BLaER1 (cell line): ENCODE data around the gene SMARCA2.

Source experiments
- H3K27ac ChIP-seq: shearing (Covaris generic); formaldehyde crosslinking; 2 replicates; pipeline ENCODE4 v1.8.1; 2022
- H3K27me3 ChIP-seq: shearing (Covaris generic); formaldehyde crosslinking; 2 replicates; pipeline ENCODE4 v1.8.1; 2022
- H3K36me3 ChIP-seq: shearing (Covaris generic); formaldehyde crosslinking; 2 replicates; pipeline ENCODE4 v1.8.1; 2022
- H3K4me1 ChIP-seq: shearing (Covaris generic); formaldehyde crosslinking; 2 replicates; pipeline ENCODE4 v1.8.1; 2022
- H3K4me2 ChIP-seq: shearing (Covaris generic); formaldehyde crosslinking; 2 replicates; pipeline ENCODE4 v1.8.1; 2022
- H3K4me3 ChIP-seq: shearing (Covaris generic); formaldehyde crosslinking; 2 replicates; pipeline ENCODE4 v1.8.1; 2022
- H3K9ac ChIP-seq: shearing (Covaris generic); formaldehyde crosslinking; 2 replicates; pipeline ENCODE4 v1.8.1; 2022
- H3K9me3 ChIP-seq: shearing (Covaris generic); formaldehyde crosslinking; 2 replicates; pipeline ENCODE4 v1.8.1; 2022
- H4K20me1 ChIP-seq: shearing (Covaris generic); formaldehyde crosslinking; 2 replicates; pipeline ENCODE4 v1.8.1; 2022
- Cebpa-rat ChIP-seq: shearing (Covaris generic); IDR thresholded peaks from 2 replicates; pipeline ENCODE4 v1.8.1; 2022

Gene SMARCA2

DNA sequence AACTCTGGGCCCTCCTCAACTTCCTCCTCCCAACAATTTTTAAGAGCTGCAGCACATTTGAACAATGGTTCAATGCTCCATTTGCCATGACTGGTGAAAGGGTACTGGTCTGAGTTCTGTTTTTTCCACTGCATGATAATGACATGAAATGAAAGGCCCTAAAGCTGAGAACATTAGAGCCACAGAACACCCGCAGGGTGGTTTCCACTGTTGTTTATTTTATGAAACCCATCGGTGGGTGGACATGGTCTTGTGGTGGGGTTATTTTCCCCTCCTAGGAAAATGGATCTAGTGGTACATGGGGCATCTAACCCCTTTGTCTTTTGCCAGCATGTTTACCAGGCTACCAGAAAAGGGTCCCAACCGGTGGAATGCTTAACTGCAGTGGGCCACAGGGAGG is 71.8 kb downstream of the SMARCA2 start:
- Histone ChIP-seq H4K20me1 (no peaks in the 10 kb centered on the region), H3K36me3 (peaks cover 89% of the 10 kb centered on the region), H3K27ac (no peak overlapping the region), H3K4me3 (no peak overlapping the region), H3K4me2 (no peak overlapping the region), H3K9ac (no peak overlapping the region), H3K27me3 (no peaks in the 10 kb centered on the region), H3K4me1 (peaks cover 21% of the 10 kb centered on the region), H3K9me3 (no peaks in the 10 kb centered on the region; the same call in 1 of the 2 replicates)
- no peak for TF ChIP-seq Cebpa-rat

DNA sequence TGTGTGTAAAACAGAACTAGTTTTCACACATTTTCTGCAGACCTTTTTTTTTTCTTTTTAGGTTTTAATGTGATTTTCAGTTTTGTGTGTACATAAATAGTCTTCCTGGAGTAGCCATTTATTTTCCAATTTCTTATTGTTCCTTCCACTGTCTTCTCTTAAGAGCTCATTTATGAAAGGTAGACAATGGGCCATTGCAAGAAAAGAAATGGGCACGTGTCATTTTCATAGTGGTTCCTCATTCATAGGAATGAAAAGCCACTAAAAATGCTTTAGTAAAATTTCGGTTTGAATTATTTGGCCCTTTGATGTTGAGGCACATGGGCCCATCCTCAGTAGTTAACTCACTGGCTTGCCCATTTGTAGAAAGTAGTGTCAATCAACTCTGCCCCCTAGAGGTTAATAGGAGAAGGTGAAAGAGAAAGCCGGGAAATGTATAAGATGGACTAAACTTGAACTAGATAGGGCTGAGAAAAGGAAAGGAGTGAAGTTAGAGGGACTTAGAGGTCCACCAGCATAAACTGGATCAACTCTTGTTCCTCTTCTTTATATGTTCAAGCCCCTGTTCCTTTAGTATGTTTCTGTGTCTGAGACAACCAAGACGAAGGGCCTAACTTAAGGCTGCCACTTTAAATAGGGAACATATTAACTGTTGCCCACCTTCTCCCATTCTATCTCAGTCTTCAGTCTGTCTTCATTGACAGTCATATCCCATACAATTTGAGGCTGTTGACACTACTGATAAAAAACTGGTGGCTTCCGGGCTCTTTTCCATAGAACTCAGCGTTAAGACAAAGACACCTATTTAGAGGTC is 72.6 kb downstream of the SMARCA2 start:
- Histone ChIP-seq H3K4me1 (peaks cover 21% of the 10 kb centered on the region), H3K27ac (no peak overlapping the region), H3K4me2 (no peak overlapping the region), H3K27me3 (no peaks in the 10 kb centered on the region), H3K36me3 (peaks cover 89% of the 10 kb centered on the region), H4K20me1 (no peaks in the 10 kb centered on the region), H3K9me3 (no peaks in the 10 kb centered on the region; the same call in 1 of the 2 replicates), H3K9ac (no peak overlapping the region), H3K4me3 (no peak overlapping the region)
- no peak for TF ChIP-seq Cebpa-rat

DNA sequence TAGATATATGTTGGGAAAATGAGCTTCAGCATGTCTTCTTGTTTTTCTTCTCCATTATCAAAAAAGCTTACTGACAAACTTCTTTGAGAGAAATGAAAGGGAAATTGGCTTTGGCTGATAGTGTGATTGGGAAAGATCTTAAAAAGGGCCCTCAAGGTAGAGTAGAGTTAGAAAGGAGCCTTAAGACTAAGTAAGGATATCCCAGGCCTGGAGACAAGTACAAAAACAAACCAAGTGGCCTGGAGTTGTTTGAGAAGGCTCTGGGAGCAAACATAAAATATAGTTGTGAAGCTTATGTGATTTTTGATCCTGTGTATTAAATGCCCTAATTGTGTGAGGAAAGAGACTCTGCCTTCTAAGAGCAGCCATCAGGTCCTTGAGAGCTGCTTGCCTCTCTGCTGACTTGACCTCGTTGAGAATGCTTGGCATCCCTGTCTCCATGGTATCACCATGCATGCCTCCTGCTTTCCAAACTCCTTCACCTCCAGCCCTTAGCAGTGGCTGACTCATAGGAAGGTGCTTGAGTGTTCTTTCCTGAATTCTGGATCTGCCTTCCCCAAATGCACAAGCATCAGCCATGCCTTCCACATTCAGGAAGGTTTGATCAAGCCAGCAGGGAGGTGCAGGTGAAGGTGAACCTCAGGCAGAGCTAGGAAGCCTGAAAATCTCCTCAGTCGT is 78.9 kb downstream of the SMARCA2 start:
- Histone ChIP-seq H3K27ac (no peak overlapping the region), H3K36me3 (peaks cover 93% of the 10 kb centered on the region), H3K4me1 (peaks cover 5% of the 10 kb centered on the region), H3K9ac (no peak overlapping the region), H3K9me3 (peaks cover 19% of the 10 kb centered on the region), H3K27me3 (no peaks in the 10 kb centered on the region), H4K20me1 (no peaks in the 10 kb centered on the region), H3K4me2 (no peak overlapping the region), H3K4me3 (no peak overlapping the region)
- TF ChIP-seq Cebpa-rat: no peak

DNA sequence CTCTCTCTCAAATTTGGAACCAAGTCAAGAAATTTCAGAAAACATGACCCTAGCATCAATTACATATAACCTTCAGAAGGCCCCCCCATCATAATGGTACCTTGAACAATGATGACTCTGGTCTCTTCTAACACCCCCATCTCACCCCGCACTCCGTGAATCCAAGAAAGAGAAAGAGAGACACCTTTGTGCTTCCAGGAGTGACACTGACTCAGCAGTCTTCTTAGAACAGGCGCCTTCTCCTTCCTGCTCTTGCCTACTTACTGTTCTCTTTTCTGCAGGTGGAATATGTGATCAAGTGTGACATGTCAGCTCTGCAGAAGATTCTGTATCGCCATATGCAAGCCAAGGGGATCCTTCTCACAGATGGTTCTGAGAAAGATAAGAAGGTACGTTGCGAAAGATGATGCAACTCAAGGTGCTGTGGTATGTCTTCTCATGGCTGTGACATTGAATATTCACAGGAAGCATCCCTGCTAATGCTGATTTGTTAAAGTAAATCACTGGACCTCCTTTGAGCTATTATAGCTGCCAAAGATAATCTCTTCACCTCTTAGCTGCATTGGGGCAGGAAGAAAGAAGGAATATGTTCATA is 81.3 kb downstream of the SMARCA2 start:
- TF ChIP-seq Cebpa-rat: no peak
- Histone ChIP-seq H3K27me3 (no peaks in the 10 kb centered on the region), H3K9me3 (peaks cover 40% of the 10 kb centered on the region), H3K27ac (no peak overlapping the region), H3K4me2 (no peak overlapping the region), H3K9ac (no peak overlapping the region), H4K20me1 (no peaks in the 10 kb centered on the region), H3K36me3 (peaks cover 95% of the 10 kb centered on the region), H3K4me3 (no peak overlapping the region), H3K4me1 (no peaks in the 10 kb centered on the region)

DNA sequence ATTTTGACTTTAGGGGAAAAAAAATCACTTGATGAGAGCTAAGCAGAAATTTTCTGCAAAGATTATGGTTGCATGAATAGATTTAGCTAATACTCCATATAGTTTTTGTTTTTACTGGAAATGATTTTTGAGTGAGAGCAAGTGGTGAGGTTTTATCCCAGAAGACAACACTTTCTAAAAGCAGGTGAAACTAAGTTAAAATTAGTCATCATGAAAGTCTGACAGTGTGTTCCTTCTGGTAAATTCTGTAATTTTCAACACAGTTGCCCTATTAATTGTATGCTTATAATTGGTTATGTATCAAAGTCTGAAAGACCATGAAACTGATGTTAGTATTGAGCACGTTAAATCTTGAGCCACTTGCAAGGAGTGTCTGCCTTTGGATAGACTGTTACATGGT is 91.5 kb downstream of the SMARCA2 start:
- no peaks in the 10 kb centered on the region for H3K9me3 ChIP-seq
- H3K27ac ChIP-seq: no peak overlapping the region
- H3K4me2 ChIP-seq: no peak overlapping the region
- no peak overlapping the region for H3K4me3 ChIP-seq
- H4K20me1 ChIP-seq: no peaks in the 10 kb centered on the region
- peaks cover 84% of the 10 kb centered on the region for H3K36me3 ChIP-seq
- H3K27me3 ChIP-seq: no peaks in the 10 kb centered on the region
- H3K4me1 ChIP-seq: no peaks in the 10 kb centered on the region
- no peak for TF ChIP-seq Cebpa-rat
- no peak overlapping the region for H3K9ac ChIP-seq

DNA sequence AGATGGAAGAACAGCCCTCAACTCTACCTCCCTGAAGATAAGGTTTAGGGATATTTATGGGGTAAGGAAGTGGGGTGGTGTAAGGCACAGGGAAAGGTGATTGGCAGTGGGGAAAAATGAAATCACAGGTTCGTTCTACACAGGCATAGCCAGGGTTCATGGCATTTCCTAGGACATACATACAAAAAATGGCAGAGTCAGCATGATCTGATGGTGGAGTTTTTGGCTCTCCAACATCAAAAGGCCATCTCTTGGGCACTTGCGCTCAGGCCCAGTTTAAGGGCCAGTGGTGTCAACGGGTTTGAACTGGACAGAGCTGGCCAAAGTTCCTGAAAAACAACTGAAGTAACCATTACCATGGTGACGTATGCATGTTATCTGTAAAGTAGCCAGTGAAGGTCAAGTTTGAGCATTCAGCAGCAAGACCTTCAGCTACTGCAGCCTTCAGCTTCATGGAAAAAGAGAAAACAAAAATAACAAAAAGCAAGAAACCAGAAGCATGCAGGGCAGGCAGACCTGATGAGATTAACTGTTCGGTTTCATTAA is 92.8 kb downstream of the SMARCA2 start:
- no peaks in the 10 kb centered on the region for H3K27me3 ChIP-seq
- no peak overlapping the region for H3K27ac ChIP-seq
- H4K20me1 ChIP-seq: no peaks in the 10 kb centered on the region
- no peak overlapping the region for H3K4me2 ChIP-seq
- H3K4me1 ChIP-seq: no peaks in the 10 kb centered on the region
- H3K9me3 ChIP-seq: no peaks in the 10 kb centered on the region
- no peak overlapping the region for H3K4me3 ChIP-seq
- no peak overlapping the region for H3K9ac ChIP-seq
- peaks cover 84% of the 10 kb centered on the region for H3K36me3 ChIP-seq
- no peak for TF ChIP-seq Cebpa-rat

DNA sequence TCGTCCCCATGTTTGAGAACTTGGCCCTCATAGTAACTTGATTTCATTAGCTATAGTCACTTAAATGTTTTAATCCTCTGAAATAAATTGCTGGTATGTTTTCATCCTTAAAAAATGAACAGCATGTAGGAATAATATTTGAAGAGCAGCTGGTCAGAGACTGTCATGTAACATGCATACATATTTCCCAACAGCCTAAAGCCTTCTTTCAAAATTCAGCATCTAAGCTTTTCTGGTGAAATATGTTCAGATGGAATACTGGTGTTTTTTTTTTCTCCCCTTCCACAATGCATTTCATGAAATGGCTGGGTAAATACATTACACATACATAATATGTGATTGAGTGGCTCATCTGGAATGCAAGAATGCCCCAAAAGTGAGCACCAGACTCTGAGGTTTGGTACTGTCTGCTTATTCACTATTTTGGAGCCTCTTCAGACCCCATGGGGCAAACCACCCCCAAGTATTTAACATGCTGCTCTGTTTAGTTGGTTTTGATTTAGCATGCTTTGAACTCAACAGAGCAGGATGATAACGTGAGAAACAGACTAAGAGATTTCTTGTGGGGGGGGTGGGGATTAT is 94.0 kb downstream of the SMARCA2 start:
- H4K20me1 ChIP-seq: no peaks in the 10 kb centered on the region
- H3K9ac ChIP-seq: no peak overlapping the region
- peaks cover 87% of the 10 kb centered on the region for H3K36me3 ChIP-seq
- no peaks in the 10 kb centered on the region for H3K4me1 ChIP-seq
- TF ChIP-seq Cebpa-rat: no peak
- H3K4me3 ChIP-seq: no peak overlapping the region
- no peaks in the 10 kb centered on the region for H3K9me3 ChIP-seq
- H3K4me2 ChIP-seq: no peak overlapping the region
- H3K27me3 ChIP-seq: no peaks in the 10 kb centered on the region
- no peak overlapping the region for H3K27ac ChIP-seq

DNA sequence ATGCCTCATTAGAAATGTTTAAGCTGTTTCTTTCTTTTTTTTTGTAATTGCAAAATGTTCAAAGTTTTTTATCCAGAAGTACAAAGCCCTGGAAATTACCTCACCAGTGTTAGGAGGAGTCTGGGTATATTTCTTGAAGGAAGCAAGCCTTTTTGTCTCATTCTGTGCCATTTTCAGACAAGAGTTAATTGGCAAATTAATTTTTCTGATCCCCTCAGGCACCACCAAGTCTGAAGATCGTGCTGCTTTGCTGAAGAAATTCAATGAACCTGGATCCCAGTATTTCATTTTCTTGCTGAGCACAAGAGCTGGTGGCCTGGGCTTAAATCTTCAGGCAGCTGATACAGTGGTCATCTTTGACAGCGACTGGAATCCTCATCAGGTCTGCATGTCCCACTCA is 94.9 kb downstream of the SMARCA2 start:
- Histone ChIP-seq H4K20me1 (no peaks in the 10 kb centered on the region), H3K9me3 (no peaks in the 10 kb centered on the region), H3K9ac (no peak overlapping the region), H3K27ac (no peak overlapping the region), H3K4me3 (no peak overlapping the region), H3K27me3 (no peaks in the 10 kb centered on the region), H3K4me2 (no peak overlapping the region), H3K4me1 (no peaks in the 10 kb centered on the region), H3K36me3 (peaks cover 89% of the 10 kb centered on the region)
- no peak for TF ChIP-seq Cebpa-rat

DNA sequence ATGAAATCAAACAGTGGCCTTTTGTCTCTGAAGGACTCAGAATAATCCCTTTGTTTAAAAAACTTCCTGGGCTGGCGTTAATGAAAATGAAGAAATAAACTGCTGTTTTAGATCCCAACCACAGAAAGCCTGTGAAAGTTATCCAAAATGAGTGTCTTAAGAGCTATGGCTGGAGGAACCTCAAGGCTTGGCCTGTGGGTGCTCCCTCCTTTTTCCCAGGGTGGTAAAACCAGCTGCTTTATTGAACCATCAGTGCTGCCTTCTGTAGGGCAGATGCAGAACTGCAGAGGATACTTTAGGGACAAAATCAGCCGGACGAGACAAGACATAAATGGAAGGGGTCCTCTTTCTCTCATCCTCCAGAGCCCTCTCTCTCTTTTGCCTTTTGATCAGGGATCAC is 100.9 kb downstream of the SMARCA2 start:
- Histone ChIP-seq H4K20me1 (no peaks in the 10 kb centered on the region), H3K36me3 (peaks cover 89% of the 10 kb centered on the region), H3K27ac (no peak overlapping the region), H3K27me3 (no peaks in the 10 kb centered on the region), H3K9ac (no peak overlapping the region), H3K4me3 (no peak overlapping the region), H3K4me2 (no peak overlapping the region), H3K9me3 (no peaks in the 10 kb centered on the region), H3K4me1 (no peaks in the 10 kb centered on the region)
- TF ChIP-seq Cebpa-rat: no peak
